ENCODE measurements around the gene CNTNAP1.

Gene CNTNAP1

GRCh38 chr17:42690596-42690995, 8.3 kb downstream of the CNTNAP1 start:
- H3K27me3 Mint-ChIP-seq: peaks cover 5% of the 10 kb centered on the region
- ATAC-seq: no peak
- no peaks in the 10 kb centered on the region for H3K4me1 Mint-ChIP-seq
- H3K36me3 Mint-ChIP-seq (ENCODE audit: low read depth): peaks cover 1% of the 10 kb centered on the region
- DNase-seq: no peak
- H3K9me3 Mint-ChIP-seq: no peaks in the 10 kb centered on the region
- no peak overlapping the region for H3K4me3 Mint-ChIP-seq
- no peak overlapping the region for H3K27ac Mint-ChIP-seq

DNA sequence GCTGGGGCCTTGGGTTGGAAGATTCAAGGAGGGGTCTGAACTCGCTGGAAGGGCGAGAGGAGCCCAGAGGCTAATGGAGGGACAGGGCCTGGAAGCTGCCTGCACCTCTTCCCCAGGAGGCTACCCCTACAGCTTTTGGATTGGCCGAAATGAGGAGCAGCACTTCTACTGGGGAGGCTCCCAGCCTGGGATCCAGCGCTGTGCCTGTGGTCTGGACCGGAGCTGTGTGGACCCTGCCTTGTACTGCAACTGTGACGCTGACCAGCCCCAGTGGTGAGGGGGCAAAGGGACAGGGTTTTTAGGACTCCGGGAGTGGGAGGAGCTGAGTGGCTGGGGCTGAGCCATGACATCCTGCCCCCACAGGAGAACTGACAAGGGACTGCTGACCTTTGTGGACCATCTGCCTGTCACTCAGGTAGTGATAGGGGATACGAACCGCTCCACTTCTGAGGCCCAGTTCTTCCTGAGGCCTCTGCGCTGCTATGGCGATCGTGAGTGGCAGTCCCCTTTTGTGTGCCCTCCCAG, 8.8 kb downstream of the CNTNAP1 start:
- no peaks in the 10 kb centered on the region for H3K4me1 Mint-ChIP-seq
- no peaks in the 10 kb centered on the region for H3K9me3 Mint-ChIP-seq
- ATAC-seq: peak; percentile 22
- H3K36me3 Mint-ChIP-seq (ENCODE audit: low read depth): peaks cover 1% of the 10 kb centered on the region
- H3K27ac Mint-ChIP-seq: no peak overlapping the region
- no peak overlapping the region for H3K4me3 Mint-ChIP-seq
- no peak for DNase-seq
- H3K27me3 Mint-ChIP-seq: no peaks in the 10 kb centered on the region

GRCh38 chr17:42692489-42692888, 10.2 kb downstream of the CNTNAP1 start:
- peaks cover 1% of the 10 kb centered on the region for H3K36me3 Mint-ChIP-seq (ENCODE audit: low read depth)
- H3K27ac Mint-ChIP-seq: no peak overlapping the region
- ATAC-seq: no peak

DNA sequence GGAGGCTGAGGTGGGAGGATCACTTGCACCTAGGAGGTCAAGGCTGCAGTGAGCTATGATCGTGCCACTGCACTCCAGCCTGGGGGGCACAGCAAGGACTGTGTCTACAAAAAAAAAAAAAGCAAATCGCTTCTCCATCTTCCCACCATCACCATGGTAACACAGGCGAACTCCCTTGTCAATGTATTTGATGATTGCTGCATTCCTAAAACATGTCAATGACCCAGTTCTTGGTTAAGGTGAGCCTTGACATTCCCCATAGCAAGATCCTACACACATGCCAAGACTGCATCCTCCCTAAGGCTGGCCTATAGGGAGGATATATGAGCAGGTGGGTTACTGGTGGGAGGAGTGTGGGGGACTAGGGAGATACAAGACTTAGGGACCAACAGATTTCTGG, 12.2 kb downstream of the CNTNAP1 start:
- Mint-ChIP-seq H3K27ac (no peak overlapping the region), H3K36me3 (ENCODE audit: low read depth) (peaks cover 3% of the 10 kb centered on the region), H3K4me1 (no peaks in the 10 kb centered on the region), H3K9me3 (no peaks in the 10 kb centered on the region), H3K27me3 (no peaks in the 10 kb centered on the region), H3K4me3 (no peak overlapping the region)
- ATAC-seq (no peak), DNase-seq (no peak)

More at GRCh38 chr17:42692489-42692888, 10.2 kb downstream of the CNTNAP1 start:
- no peaks in the 10 kb centered on the region for H3K4me1 Mint-ChIP-seq
- no peak overlapping the region for H3K4me3 Mint-ChIP-seq
- H3K27me3 Mint-ChIP-seq: no peaks in the 10 kb centered on the region
- no peak for DNase-seq
- H3K9me3 Mint-ChIP-seq: no peaks in the 10 kb centered on the region

- no peaks in the 10 kb centered on the region for H3K4me1 Mint-ChIP-seq
- ATAC-seq (no peak), DNase-seq (no peak)
- no peaks in the 10 kb centered on the region for H3K27me3 Mint-ChIP-seq
- H3K36me3 Mint-ChIP-seq (ENCODE audit: low read depth): peaks cover 4% of the 10 kb centered on the region
- no peaks in the 10 kb centered on the region for H3K9me3 Mint-ChIP-seq
- no peak overlapping the region for H3K4me3 Mint-ChIP-seq
- no peak overlapping the region for H3K27ac Mint-ChIP-seq
Observed at GRCh38 chr17:42695500-42695899, 13.2 kb downstream of the CNTNAP1 start.

DNA sequence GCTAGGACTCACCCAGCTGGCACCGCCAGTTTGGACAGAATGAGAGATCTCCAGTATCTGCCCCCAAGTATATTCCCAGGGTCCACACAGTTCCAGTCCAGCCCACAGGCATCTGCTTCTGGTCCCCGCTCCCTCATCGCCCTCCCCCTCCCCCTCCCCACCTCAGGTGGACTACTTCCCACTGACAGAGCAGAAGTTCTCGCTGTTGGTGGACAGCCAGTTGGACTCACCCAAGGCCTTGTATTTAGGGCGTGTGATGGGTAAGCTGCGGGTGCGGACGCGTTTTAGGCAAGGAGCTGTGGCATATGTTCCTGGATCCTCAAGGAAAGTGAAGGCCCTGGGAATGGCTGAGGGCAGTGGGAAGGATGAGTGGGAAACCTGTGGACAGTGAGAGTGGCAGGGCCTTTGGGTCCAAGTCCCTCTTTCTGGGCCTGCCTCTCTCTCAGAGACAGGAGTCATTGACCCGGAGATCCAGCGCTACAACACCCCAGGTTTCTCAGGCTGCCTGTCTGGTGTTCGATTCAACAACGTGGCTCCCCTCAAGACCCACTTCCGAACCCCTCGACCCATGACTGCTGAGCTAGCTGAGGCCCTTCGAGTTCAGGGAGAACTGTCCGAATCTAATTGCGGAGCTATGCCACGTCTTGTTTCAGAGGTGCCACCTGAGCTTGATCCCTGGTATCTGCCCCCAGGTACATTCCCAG, 14.9 kb downstream of the CNTNAP1 start:
- H3K9me3 Mint-ChIP-seq: no peaks in the 10 kb centered on the region
- no peak for DNase-seq
- H3K4me1 Mint-ChIP-seq: no peaks in the 10 kb centered on the region
- H3K4me3 Mint-ChIP-seq: no peak overlapping the region
- no peaks in the 10 kb centered on the region for H3K27me3 Mint-ChIP-seq
- no peak overlapping the region for H3K27ac Mint-ChIP-seq
- no peak for ATAC-seq
- peaks cover 7% of the 10 kb centered on the region for H3K36me3 Mint-ChIP-seq (ENCODE audit: low read depth)

DNA sequence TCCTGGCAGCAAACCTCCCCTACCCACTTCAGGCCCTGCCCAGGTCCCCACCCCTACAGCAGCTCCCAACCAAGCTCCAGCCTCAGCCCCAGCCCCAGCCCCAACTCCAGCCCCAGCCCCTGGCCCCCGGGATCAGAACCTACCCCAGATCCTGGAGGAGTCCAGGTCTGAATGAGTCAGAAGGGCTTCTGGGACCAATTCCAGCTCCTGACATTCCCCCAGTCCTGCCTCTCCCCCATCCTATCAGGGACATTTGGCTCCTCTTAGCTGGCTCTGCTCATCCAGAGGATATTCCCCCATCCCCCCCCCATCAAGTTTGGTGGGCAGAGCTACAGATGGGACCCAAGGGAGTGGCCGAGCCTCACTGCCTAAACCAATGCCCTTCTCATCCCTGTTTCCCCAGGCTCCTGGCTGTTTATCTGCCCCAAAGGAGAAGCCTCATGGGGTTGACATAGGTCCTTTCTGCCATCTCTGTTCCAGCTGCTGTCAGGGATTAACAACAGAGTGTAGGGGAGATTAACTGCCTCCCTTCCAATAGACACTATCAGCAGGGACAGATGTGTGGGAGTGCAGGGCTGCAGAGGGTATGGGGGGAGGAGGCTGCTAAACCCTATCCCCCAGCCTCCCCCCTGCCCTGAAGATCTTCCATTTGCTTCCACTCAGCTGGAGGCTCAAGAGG, 16.5 kb downstream of the CNTNAP1 start:
- DNase-seq (no peak), ATAC-seq (no peak)
- H3K4me3 Mint-ChIP-seq: no peak overlapping the region
- peaks cover 18% of the 10 kb centered on the region for H3K36me3 Mint-ChIP-seq (ENCODE audit: low read depth)
- no peaks in the 10 kb centered on the region for H3K4me1 Mint-ChIP-seq
- H3K9me3 Mint-ChIP-seq: no peaks in the 10 kb centered on the region
- no peaks in the 10 kb centered on the region for H3K27me3 Mint-ChIP-seq
- no peak overlapping the region for H3K27ac Mint-ChIP-seq

- H3K36me3 Mint-ChIP-seq (ENCODE audit: low read depth): peaks cover 21% of the 10 kb centered on the region
- H3K27me3 Mint-ChIP-seq: no peaks in the 10 kb centered on the region
- H3K9me3 Mint-ChIP-seq: no peaks in the 10 kb centered on the region
- ATAC-seq (no peak), DNase-seq (no peak)
- H3K27ac Mint-ChIP-seq: no peak overlapping the region
- H3K4me3 Mint-ChIP-seq: no peak overlapping the region
- H3K4me1 Mint-ChIP-seq: peaks cover under 1% of the 10 kb centered on the region
Observed at GRCh38 chr17:42699415-42699740, 17.0 kb downstream of the CNTNAP1 start.

GRCh38 chr17:42700586-42701289, 18.4 kb downstream of the CNTNAP1 start:
- H3K4me1 Mint-ChIP-seq: peaks cover 9% of the 10 kb centered on the region
- no peak overlapping the region for H3K27ac Mint-ChIP-seq
- H3K4me3 Mint-ChIP-seq: no peak overlapping the region
- DNase-seq (no peak), ATAC-seq (no peak)
- peaks cover 27% of the 10 kb centered on the region for H3K36me3 Mint-ChIP-seq (ENCODE audit: low read depth)
- H3K9me3 Mint-ChIP-seq: no peaks in the 10 kb centered on the region
- no peaks in the 10 kb centered on the region for H3K27me3 Mint-ChIP-seq

- DNase-seq (no peak), ATAC-seq (no peak)
- peaks cover 36% of the 10 kb centered on the region for H3K36me3 Mint-ChIP-seq (ENCODE audit: low read depth)
- H3K4me1 Mint-ChIP-seq: peaks cover 20% of the 10 kb centered on the region
- H3K27ac Mint-ChIP-seq: no peak overlapping the region
- no peak overlapping the region for H3K4me3 Mint-ChIP-seq
- H3K27me3 Mint-ChIP-seq: no peaks in the 10 kb centered on the region
- H3K9me3 Mint-ChIP-seq: no peaks in the 10 kb centered on the region
Observed at GRCh38 chr17:42702446-42702845, 20.1 kb downstream of the CNTNAP1 start.

GRCh38 chr17:42704490-42704836, 22.1 kb downstream of the CNTNAP1 start:
- Mint-ChIP-seq H3K4me3 (no peak overlapping the region), H3K36me3 (ENCODE audit: low read depth) (peaks cover 47% of the 10 kb centered on the region), H3K27me3 (no peaks in the 10 kb centered on the region), H3K4me1 (peaks cover 25% of the 10 kb centered on the region), H3K27ac (peak overlapping the region; percentile 35), H3K9me3 (no peaks in the 10 kb centered on the region)
- ATAC-seq (no peak), DNase-seq (no peak)

GRCh38 chr17:42704837-42705494, 22.6 kb downstream of the CNTNAP1 start:
- H3K27ac Mint-ChIP-seq: peak overlapping the region; percentile 35
- no peak overlapping the region for H3K4me3 Mint-ChIP-seq
- DNase-seq (peak; percentile 42), ATAC-seq (peak; percentile 86)
- peaks cover 48% of the 10 kb centered on the region for H3K36me3 Mint-ChIP-seq (ENCODE audit: low read depth)
- H3K9me3 Mint-ChIP-seq: no peaks in the 10 kb centered on the region
- H3K4me1 Mint-ChIP-seq: peaks cover 25% of the 10 kb centered on the region
- H3K27me3 Mint-ChIP-seq: no peaks in the 10 kb centered on the region

GRCh38 chr17:42706732-42707131, 24.4 kb downstream of the CNTNAP1 start:
- DNase-seq (peak; percentile 54), ATAC-seq (peak; percentile 42)
- Mint-ChIP-seq H3K27ac (no peak overlapping the region), H3K9me3 (no peaks in the 10 kb centered on the region), H3K27me3 (no peaks in the 10 kb centered on the region), H3K4me3 (no peak overlapping the region), H3K36me3 (ENCODE audit: low read depth) (peaks cover 59% of the 10 kb centered on the region), H3K4me1 (peaks cover 25% of the 10 kb centered on the region)

- Mint-ChIP-seq H3K36me3 (ENCODE audit: low read depth) (peaks cover 62% of the 10 kb centered on the region), H3K27me3 (no peaks in the 10 kb centered on the region), H3K4me3 (no peak overlapping the region), H3K9me3 (no peaks in the 10 kb centered on the region), H3K4me1 (peaks cover 25% of the 10 kb centered on the region), H3K27ac (no peak overlapping the region)
- ATAC-seq: no peak
- no peak for DNase-seq
Observed at GRCh38 chr17:42708588-42708987, 26.3 kb downstream of the CNTNAP1 start.

Data from activated naive CD8-positive, alpha-beta T cell treated with anti-CD3 and anti-CD28 coated beads, Interleukin-2, amount 50 U/mL, for 24 hours (primary cell).